Activated naive CD8-positive, alpha-beta T cell treated with anti-CD3 and anti-CD28 coated beads, Interleukin-2, amount 50 U/mL, for 24 hours (primary cell): ENCODE data around the gene PSME3.
"Not testable (repeated sequence)": the region's sequence is repeated elsewhere in the genome, so short reads cannot be mapped to it uniquely, and the experiment has no call there.

Experiments used
- ATAC-seq: fragments of 150-1000 bp; cut with Tn5 transposase; one replicate; pipeline ENCODE4 v1.10.0; 2021
- DNase-seq: peaks from one replicate; pipeline ENCODE4 v3.0.0; 2021
- H3K27ac Mint-ChIP-seq: one replicate; pipeline ENCODE4 v1.8.0; 2021; ENCODE audit warnings: mild to moderate bottlenecking, mixed read lengths
- H3K27me3 Mint-ChIP-seq: one replicate; pipeline ENCODE4 v1.8.0; 2021; ENCODE audit warnings: mixed read lengths
- H3K36me3 Mint-ChIP-seq: one replicate; pipeline ENCODE4 v1.8.0; 2021; ENCODE audit warnings: low read depth, mixed read lengths
- H3K4me1 Mint-ChIP-seq: one replicate; pipeline ENCODE4 v1.8.0; 2021; ENCODE audit warnings: mixed read lengths
- H3K4me3 Mint-ChIP-seq: one replicate; pipeline ENCODE4 v1.8.0; 2021; ENCODE audit warnings: mild to moderate bottlenecking, moderate library complexity, mixed read lengths
- H3K9me3 Mint-ChIP-seq: one replicate; pipeline ENCODE4 v1.8.0; 2021; ENCODE audit warnings: mixed read lengths

Gene PSME3

GRCh38 chr17:42872251-42872965 lies 39.2 kb downstream of the PSME3 start:
- no peaks in the 10 kb centered on the region for H3K36me3 Mint-ChIP-seq
- H3K9me3 Mint-ChIP-seq, result no peaks in the 10 kb centered on the region
- H3K4me1 Mint-ChIP-seq, result no peaks in the 10 kb centered on the region
- no peak overlapping the region for H3K27ac Mint-ChIP-seq
- DNase-seq (no peak), ATAC-seq (no peak)
- no peak overlapping the region for H3K4me3 Mint-ChIP-seq
- peaks cover 14% of the 10 kb centered on the region for H3K27me3 Mint-ChIP-seq

GRCh38 chr17:42873315-42873714 lies 40.1 kb downstream of the PSME3 start:
- DNase-seq, result no peak

GRCh38 chr17:42873932-42874695 lies 40.9 kb downstream of the PSME3 start:
- not testable (repeated sequence) for ATAC-seq, H3K4me3 Mint-ChIP-seq, H3K36me3 Mint-ChIP-seq, H3K27ac Mint-ChIP-seq, H3K4me1 Mint-ChIP-seq, H3K9me3 Mint-ChIP-seq, DNase-seq
- peaks cover 24% of the 10 kb centered on the region for H3K27me3 Mint-ChIP-seq

More at GRCh38 chr17:42873315-42873714, 40.1 kb downstream of the PSME3 start:
- Mint-ChIP-seq H3K4me3 (no peak overlapping the region), H3K4me1 (no peaks in the 10 kb centered on the region), H3K27me3 (peaks cover 19% of the 10 kb centered on the region), H3K27ac (no peak overlapping the region), H3K36me3 (no peaks in the 10 kb centered on the region), H3K9me3 (no peaks in the 10 kb centered on the region)
- no peak for ATAC-seq

- Mint-ChIP-seq H3K27me3 (peaks cover 14% of the 10 kb centered on the region), H3K9me3 (no peaks in the 10 kb centered on the region), H3K27ac (no peak overlapping the region), H3K36me3 (no peaks in the 10 kb centered on the region), H3K4me1 (no peaks in the 10 kb centered on the region), H3K4me3 (no peak overlapping the region)
- DNase-seq (no peak), ATAC-seq (no peak)
Observed at GRCh38 chr17:42877037-42877436, 43.8 kb downstream of the PSME3 start.

- Mint-ChIP-seq H3K27me3 (peaks cover 14% of the 10 kb centered on the region), H3K9me3 (no peaks in the 10 kb centered on the region), H3K27ac (no peak overlapping the region), H3K4me1 (no peaks in the 10 kb centered on the region), H3K36me3 (no peaks in the 10 kb centered on the region), H3K4me3 (no peak overlapping the region)
- no peak for DNase-seq
- no peak for ATAC-seq
Observed at GRCh38 chr17:42878123-42878880, 45.1 kb downstream of the PSME3 start.

GRCh38 chr17:42878924-42879595 lies 45.9 kb downstream of the PSME3 start:
- Mint-ChIP-seq H3K4me3 (no peak overlapping the region), H3K27me3 (peaks cover 14% of the 10 kb centered on the region), H3K36me3 (no peaks in the 10 kb centered on the region), H3K4me1 (no peaks in the 10 kb centered on the region), H3K9me3 (no peaks in the 10 kb centered on the region), H3K27ac (no peak overlapping the region)
- ATAC-seq (no peak), DNase-seq (no peak)

- Mint-ChIP-seq H3K27ac (no peak overlapping the region), H3K9me3 (no peaks in the 10 kb centered on the region), H3K4me3 (no peak overlapping the region), H3K4me1 (no peaks in the 10 kb centered on the region), H3K36me3 (no peaks in the 10 kb centered on the region), H3K27me3 (peaks cover 14% of the 10 kb centered on the region)
- DNase-seq (no peak), ATAC-seq (no peak)
Observed at GRCh38 chr17:42879596-42879985, 46.4 kb downstream of the PSME3 start.

GRCh38 chr17:42880776-42881310 lies 47.6 kb downstream of the PSME3 start:
- Mint-ChIP-seq H3K4me1 (no peaks in the 10 kb centered on the region), H3K27ac (no peak overlapping the region), H3K9me3 (no peaks in the 10 kb centered on the region), H3K4me3 (no peak overlapping the region), H3K27me3 (peaks cover 14% of the 10 kb centered on the region), H3K36me3 (no peaks in the 10 kb centered on the region)
- ATAC-seq (no peak), DNase-seq (no peak)

GRCh38 chr17:42881706-42882105 lies 48.5 kb downstream of the PSME3 start:
- not testable (repeated sequence) for ATAC-seq, H3K9me3 Mint-ChIP-seq, H3K4me1 Mint-ChIP-seq, H3K27ac Mint-ChIP-seq, DNase-seq, H3K36me3 Mint-ChIP-seq, H3K4me3 Mint-ChIP-seq
- H3K27me3 Mint-ChIP-seq, result peaks cover 16% of the 10 kb centered on the region

- DNase-seq (no peak), ATAC-seq (no peak)
- no peak overlapping the region for H3K27ac Mint-ChIP-seq
- H3K36me3 Mint-ChIP-seq, result no peaks in the 10 kb centered on the region
- no peak overlapping the region for H3K4me3 Mint-ChIP-seq
- no peaks in the 10 kb centered on the region for H3K4me1 Mint-ChIP-seq
- peaks cover 15% of the 10 kb centered on the region for H3K27me3 Mint-ChIP-seq
- H3K9me3 Mint-ChIP-seq, result no peaks in the 10 kb centered on the region
Observed at GRCh38 chr17:42882166-42882565, 49.0 kb downstream of the PSME3 start.

GRCh38 chr17:42883802-42884558 lies 50.8 kb downstream of the PSME3 start:
- DNase-seq, result no peak
- Mint-ChIP-seq H3K36me3 (no peaks in the 10 kb centered on the region), H3K27me3 (peaks cover 3% of the 10 kb centered on the region), H3K4me1 (no peaks in the 10 kb centered on the region), H3K4me3 (no peak overlapping the region), H3K9me3 (no peaks in the 10 kb centered on the region), H3K27ac (no peak overlapping the region)
- no peak for ATAC-seq

GRCh38 chr17:42885806-42886205 lies 52.6 kb downstream of the PSME3 start:
- not testable (repeated sequence) for H3K4me1 Mint-ChIP-seq, H3K27ac Mint-ChIP-seq, H3K27me3 Mint-ChIP-seq, DNase-seq, H3K4me3 Mint-ChIP-seq, ATAC-seq, H3K9me3 Mint-ChIP-seq, H3K36me3 Mint-ChIP-seq

- no peaks in the 10 kb centered on the region for H3K36me3 Mint-ChIP-seq
- no peak for ATAC-seq
- H3K27ac Mint-ChIP-seq, result no peak overlapping the region
- peaks cover 6% of the 10 kb centered on the region for H3K27me3 Mint-ChIP-seq
- no peak overlapping the region for H3K4me3 Mint-ChIP-seq
- DNase-seq, result no peak
- H3K9me3 Mint-ChIP-seq, result no peaks in the 10 kb centered on the region
- H3K4me1 Mint-ChIP-seq, result no peaks in the 10 kb centered on the region
Observed at GRCh38 chr17:42886283-42887176, 53.3 kb downstream of the PSME3 start.
